ENCODE measurements around the gene C1QTNF1.

DNA sequence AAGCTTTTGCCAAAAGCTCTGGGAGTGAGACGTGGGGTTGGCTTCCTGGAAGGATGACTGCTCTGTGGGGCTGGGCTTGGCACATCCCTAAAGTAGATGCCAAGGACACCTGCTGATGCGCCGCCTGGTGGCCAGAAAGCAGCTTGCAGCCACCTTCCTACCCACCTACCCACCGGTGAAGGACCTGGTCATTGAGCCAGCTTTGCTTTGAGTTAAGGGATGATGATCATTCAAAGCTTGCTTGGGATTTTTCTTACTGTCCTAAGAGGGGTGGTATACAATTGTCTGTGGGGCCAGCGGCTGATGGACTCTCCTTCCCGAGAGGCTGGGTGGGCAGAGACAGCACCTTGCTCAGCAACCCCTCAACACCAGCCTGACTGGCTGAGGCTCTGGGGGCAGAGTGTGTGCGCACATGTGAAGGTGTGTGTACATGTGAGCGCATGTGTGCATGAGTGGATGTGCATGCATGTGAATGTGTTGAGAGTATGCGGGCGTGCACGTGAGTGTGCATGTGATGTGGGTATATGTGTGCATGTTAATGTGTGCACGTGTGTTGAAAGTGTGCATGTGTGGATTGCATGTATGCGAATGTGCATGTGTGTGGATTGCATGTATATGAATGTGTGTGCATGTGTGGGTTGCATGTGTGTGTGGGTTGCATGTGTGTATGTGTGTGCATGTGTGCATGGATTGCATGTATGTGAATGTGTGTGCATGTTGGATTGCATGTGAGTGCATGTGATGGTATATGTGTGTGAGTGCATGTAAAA, 18.6 kb downstream of the C1QTNF1 start:
- TF ChIP-seq, protein P1, sequence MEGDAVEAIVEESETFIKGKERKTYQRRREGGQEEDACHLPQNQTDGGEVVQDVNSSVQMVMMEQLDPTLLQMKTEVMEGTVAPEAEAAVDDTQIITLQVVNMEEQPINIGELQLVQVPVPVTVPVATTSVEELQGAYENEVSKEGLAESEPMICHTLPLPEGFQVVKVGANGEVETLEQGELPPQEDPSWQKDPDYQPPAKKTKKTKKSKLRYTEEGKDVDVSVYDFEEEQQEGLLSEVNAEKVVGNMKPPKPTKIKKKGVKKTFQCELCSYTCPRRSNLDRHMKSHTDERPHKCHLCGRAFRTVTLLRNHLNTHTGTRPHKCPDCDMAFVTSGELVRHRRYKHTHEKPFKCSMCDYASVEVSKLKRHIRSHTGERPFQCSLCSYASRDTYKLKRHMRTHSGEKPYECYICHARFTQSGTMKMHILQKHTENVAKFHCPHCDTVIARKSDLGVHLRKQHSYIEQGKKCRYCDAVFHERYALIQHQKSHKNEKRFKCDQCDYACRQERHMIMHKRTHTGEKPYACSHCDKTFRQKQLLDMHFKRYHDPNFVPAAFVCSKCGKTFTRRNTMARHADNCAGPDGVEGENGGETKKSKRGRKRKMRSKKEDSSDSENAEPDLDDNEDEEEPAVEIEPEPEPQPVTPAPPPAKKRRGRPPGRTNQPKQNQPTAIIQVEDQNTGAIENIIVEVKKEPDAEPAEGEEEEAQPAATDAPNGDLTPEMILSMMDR (IDR thresholded peaks at IDR 0.05) = peak; percentile 73 to 85 (median 73)
- TF ChIP-seq POLR2A (IDR thresholded peaks at IDR 0.05) = no peak

Measured in testis (tissue), 2 donors.